Measurements from ENCODE around the gene HLX.

- no peak for TF ChIP-seq EP300 (IDR thresholded peaks at IDR 0.05)
- TF ChIP-seq, protein P1, sequence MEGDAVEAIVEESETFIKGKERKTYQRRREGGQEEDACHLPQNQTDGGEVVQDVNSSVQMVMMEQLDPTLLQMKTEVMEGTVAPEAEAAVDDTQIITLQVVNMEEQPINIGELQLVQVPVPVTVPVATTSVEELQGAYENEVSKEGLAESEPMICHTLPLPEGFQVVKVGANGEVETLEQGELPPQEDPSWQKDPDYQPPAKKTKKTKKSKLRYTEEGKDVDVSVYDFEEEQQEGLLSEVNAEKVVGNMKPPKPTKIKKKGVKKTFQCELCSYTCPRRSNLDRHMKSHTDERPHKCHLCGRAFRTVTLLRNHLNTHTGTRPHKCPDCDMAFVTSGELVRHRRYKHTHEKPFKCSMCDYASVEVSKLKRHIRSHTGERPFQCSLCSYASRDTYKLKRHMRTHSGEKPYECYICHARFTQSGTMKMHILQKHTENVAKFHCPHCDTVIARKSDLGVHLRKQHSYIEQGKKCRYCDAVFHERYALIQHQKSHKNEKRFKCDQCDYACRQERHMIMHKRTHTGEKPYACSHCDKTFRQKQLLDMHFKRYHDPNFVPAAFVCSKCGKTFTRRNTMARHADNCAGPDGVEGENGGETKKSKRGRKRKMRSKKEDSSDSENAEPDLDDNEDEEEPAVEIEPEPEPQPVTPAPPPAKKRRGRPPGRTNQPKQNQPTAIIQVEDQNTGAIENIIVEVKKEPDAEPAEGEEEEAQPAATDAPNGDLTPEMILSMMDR (IDR thresholded peaks at IDR 0.05): no peak
- no peak for TF ChIP-seq POLR2A (IDR thresholded peaks at IDR 0.05)
- no peak for TF ChIP-seq POLR2AphosphoS5 (IDR thresholded peaks at IDR 0.05)
Observed at GRCh38 chr1:220884981-220885918, 6.0 kb downstream of the HLX start.

All from stomach (tissue), 4 donors.